Mesendoderm (in vitro differentiated cells): ENCODE data around the gene DNAH7.

ENCODE experiments used
- DNase-seq: peaks from one replicate; pipeline ENCODE4 v3.0.0; 2013
- H2AK5ac ChIP-seq: 2 replicates; pipeline ENCODE4 v1.6.1; 2013; ENCODE audit warnings: low read length, inconsistent platforms
- H2BK120ac ChIP-seq: 2 replicates; pipeline ENCODE4 v1.6.1; 2013; ENCODE audit warnings: low read depth, mild to moderate bottlenecking, low read length, moderate library complexity, mixed read lengths
- H2BK15ac ChIP-seq: replicated peaks from 2 replicates; pipeline ENCODE4 v1.6.1; 2013; ENCODE audit warnings: low read depth, mild to moderate bottlenecking, moderate library complexity
- H2BK5ac ChIP-seq: 2 replicates; pipeline ENCODE4 v1.6.1; 2013; ENCODE audit warnings: low read length, inconsistent platforms
- H3K18ac ChIP-seq: 2 replicates; pipeline ENCODE4 v1.6.1; 2013; ENCODE audit warnings: mild to moderate bottlenecking, low read length, mixed read lengths
- H3K23ac ChIP-seq: one replicate; pipeline ENCODE4 v1.6.1; 2013; ENCODE audit warnings: low read length
- H3K27ac ChIP-seq: 2 replicates; pipeline ENCODE4 v1.5.1; 2013; ENCODE audit warnings: low read depth, mild to moderate bottlenecking, inconsistent platforms, low read length, moderate library complexity
- H3K27me3 ChIP-seq: 2 replicates; pipeline ENCODE4 v1.6.1; 2013; ENCODE audit warnings: low read length, control low read depth, mild to moderate bottlenecking, inconsistent platforms; ENCODE audit not compliant: insufficient read depth, poor library complexity
- H3K36me3 ChIP-seq: 2 replicates; pipeline ENCODE4 v1.6.1; 2013; ENCODE audit warnings: low read length, inconsistent platforms; ENCODE audit not compliant: control insufficient read depth, insufficient read depth
- H3K4ac ChIP-seq: one replicate; pipeline ENCODE4 v1.6.1; 2013; ENCODE audit warnings: low read depth, mild to moderate bottlenecking, low read length, moderate library complexity
- H3K4me1 ChIP-seq: 2 replicates; pipeline ENCODE4 v1.6.1; 2013; ENCODE audit warnings: low read depth, low read length, inconsistent platforms; ENCODE audit not compliant: control insufficient read depth
- H3K4me2 ChIP-seq: 2 replicates; pipeline ENCODE4 v1.6.1; 2013; ENCODE audit warnings: low read length
- H3K4me3 ChIP-seq: 2 replicates; pipeline ENCODE4 v1.5.1; 2013; ENCODE audit warnings: mild to moderate bottlenecking, low read length
- H3K56ac ChIP-seq: one replicate; pipeline ENCODE4 v1.6.1; 2013; ENCODE audit warnings: low read length
- H3K79me1 ChIP-seq: 2 replicates; pipeline ENCODE4 v1.6.1; 2013; ENCODE audit warnings: low read length, inconsistent platforms
- H3K79me2 ChIP-seq: 2 replicates; pipeline ENCODE4 v1.6.1; 2013; ENCODE audit warnings: mild to moderate bottlenecking, low read length; ENCODE audit not compliant: control insufficient read depth, insufficient read depth
- H3K9ac ChIP-seq: 2 replicates; pipeline ENCODE4 v1.6.1; 2013; ENCODE audit warnings: low read length, inconsistent platforms
- H4K5ac ChIP-seq: one replicate; pipeline ENCODE4 v1.6.1; 2013; ENCODE audit warnings: low read length
- H4K8ac ChIP-seq: one replicate; pipeline ENCODE4 v1.6.1; 2013; ENCODE audit warnings: low read depth, mild to moderate bottlenecking, control low read depth, low read length, moderate library complexity
- WGBS: extraction: QIAGEN DNeasy Blood & Tissue Kit; methylation state at CpG from one replicate; pipeline ENCODE4 v1.1.7; 2013; ENCODE audit warnings: low lambda C conversion rate, missing lambda C conversion rate; ENCODE audit not compliant: insufficient coverage; ENCODE audit errors: extremely low coverage; 5-methylcytosine and 5-hydroxymethylcytosine counted together

DNAH7 gene

DNA sequence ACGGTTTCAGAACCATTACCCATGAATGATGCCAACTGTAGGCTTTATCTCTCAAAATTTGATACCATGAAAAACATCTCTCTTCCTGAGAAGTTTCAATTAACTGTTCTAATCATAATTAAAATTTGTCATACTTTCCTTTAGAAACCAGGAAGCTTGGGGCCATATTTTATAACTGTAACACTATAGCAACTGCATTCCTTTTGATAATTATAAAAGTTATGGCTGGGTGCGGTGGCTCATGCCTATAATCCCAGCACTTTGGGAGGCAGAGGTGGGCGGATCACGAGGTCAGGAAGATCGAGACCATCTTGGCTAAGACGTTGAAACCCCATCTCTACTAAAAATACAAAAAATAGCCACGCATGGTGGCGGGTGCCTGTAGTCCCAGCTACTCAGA is 70.6 kb downstream of the DNAH7 start:
- no peak overlapping the region for H2AK5ac ChIP-seq
- no peak overlapping the region for H3K18ac ChIP-seq
- no peak overlapping the region for H3K27ac ChIP-seq
- no peak overlapping the region for H3K23ac ChIP-seq
- H2BK120ac ChIP-seq = no peak overlapping the region
- H3K79me2 ChIP-seq = no peaks in the 10 kb centered on the region
- H2BK5ac ChIP-seq = no peak overlapping the region
- H3K9ac ChIP-seq = no peak overlapping the region
- no peak overlapping the region for H3K4ac ChIP-seq
- no peak overlapping the region for H3K4me3 ChIP-seq
- no peaks in the 10 kb centered on the region for H3K36me3 ChIP-seq
- H3K56ac ChIP-seq = no peak overlapping the region
- H3K27me3 ChIP-seq = no peaks in the 10 kb centered on the region
- H4K5ac ChIP-seq = no peak overlapping the region
- H3K4me1 ChIP-seq = no peaks in the 10 kb centered on the region
- H3K4me2 ChIP-seq = no peak overlapping the region
- no peak for DNase-seq
- no peak overlapping the region for H2BK15ac ChIP-seq
- no peak overlapping the region for H4K8ac ChIP-seq
- no peaks in the 10 kb centered on the region for H3K79me1 ChIP-seq
- no CpG with 5 or more reads among the region's 8 CpGs for WGBS

GRCh38 chr2:195995499-195995898 is 73.1 kb downstream of the DNAH7 start:
- WGBS = no CpG with 5 or more reads among the region's 6 CpGs
- Histone ChIP-seq H2BK5ac (no peak overlapping the region), H4K8ac (no peak overlapping the region)

GRCh38 chr2:195993623-195994022 is 75.0 kb downstream of the DNAH7 start:
- no peaks in the 10 kb centered on the region for H3K27me3 ChIP-seq
- WGBS = no CpG with 5 or more reads among the region's 2 CpGs
- no peaks in the 10 kb centered on the region for H3K79me1 ChIP-seq
- H2AK5ac ChIP-seq = no peak overlapping the region
- no peaks in the 10 kb centered on the region for H3K79me2 ChIP-seq
- H3K23ac ChIP-seq = no peak overlapping the region
- no peak overlapping the region for H2BK120ac ChIP-seq
- no peak overlapping the region for H3K4ac ChIP-seq
- no peaks in the 10 kb centered on the region for H3K4me1 ChIP-seq
- H3K56ac ChIP-seq = no peak overlapping the region
- no peak overlapping the region for H3K9ac ChIP-seq
- no peak overlapping the region for H2BK15ac ChIP-seq
- H4K8ac ChIP-seq = no peak overlapping the region
- no peaks in the 10 kb centered on the region for H3K36me3 ChIP-seq
- H3K4me3 ChIP-seq = no peak overlapping the region
- H2BK5ac ChIP-seq = no peak overlapping the region
- H3K18ac ChIP-seq = no peak overlapping the region
- H4K5ac ChIP-seq = no peak overlapping the region
- H3K4me2 ChIP-seq = no peak overlapping the region
- no peak overlapping the region for H3K27ac ChIP-seq
- no peak for DNase-seq

More at GRCh38 chr2:195995499-195995898, 73.1 kb downstream of the DNAH7 start:
- Histone ChIP-seq H4K5ac (no peak overlapping the region), H3K4ac (no peak overlapping the region), H3K4me3 (no peak overlapping the region), H3K18ac (no peak overlapping the region), H3K4me1 (no peaks in the 10 kb centered on the region), H3K79me2 (no peaks in the 10 kb centered on the region), H3K79me1 (no peaks in the 10 kb centered on the region), H2AK5ac (no peak overlapping the region), H3K23ac (no peak overlapping the region), H2BK15ac (no peak overlapping the region), H3K27me3 (no peaks in the 10 kb centered on the region), H2BK120ac (no peak overlapping the region), H3K4me2 (no peak overlapping the region), H3K27ac (no peak overlapping the region), H3K36me3 (no peaks in the 10 kb centered on the region), H3K9ac (no peak overlapping the region), H3K56ac (no peak overlapping the region)
- DNase-seq = no peak

DNA sequence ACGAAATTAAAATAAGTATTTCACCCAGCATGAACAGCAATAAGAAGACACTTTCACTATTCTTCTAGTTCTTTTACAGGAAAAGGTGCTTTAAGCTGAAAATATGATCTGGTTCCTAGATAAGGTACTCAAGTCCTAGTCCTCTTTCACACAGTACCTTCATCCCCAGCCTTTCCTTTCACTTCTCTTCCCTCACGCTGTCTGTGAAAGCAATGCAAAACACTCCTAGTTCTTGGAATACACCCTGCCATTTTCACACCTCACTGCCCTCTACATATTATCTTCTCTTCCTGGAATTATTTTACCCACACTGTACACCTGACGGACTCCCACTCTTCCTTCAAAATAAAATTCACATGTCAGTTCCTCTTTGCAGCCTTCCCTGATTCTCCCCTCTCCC is 82.9 kb downstream of the DNAH7 start:
- H4K8ac ChIP-seq = no peak overlapping the region
- no CpG with 5 or more reads among the region's 3 CpGs for WGBS
- H3K36me3 ChIP-seq = no peaks in the 10 kb centered on the region
- H3K79me1 ChIP-seq = no peaks in the 10 kb centered on the region
- no peak overlapping the region for H3K18ac ChIP-seq
- no peak overlapping the region for H3K4me2 ChIP-seq
- H2BK120ac ChIP-seq = no peak overlapping the region
- no peak overlapping the region for H3K4me3 ChIP-seq
- DNase-seq = no peak
- no peak overlapping the region for H3K9ac ChIP-seq
- no peak overlapping the region for H4K5ac ChIP-seq
- H3K23ac ChIP-seq = no peak overlapping the region
- H3K4me1 ChIP-seq = no peaks in the 10 kb centered on the region
- no peak overlapping the region for H3K56ac ChIP-seq
- H2BK15ac ChIP-seq = no peak overlapping the region
- no peaks in the 10 kb centered on the region for H3K27me3 ChIP-seq
- H3K79me2 ChIP-seq = no peaks in the 10 kb centered on the region
- H3K27ac ChIP-seq = no peak overlapping the region
- H2AK5ac ChIP-seq = no peak overlapping the region
- H3K4ac ChIP-seq = no peak overlapping the region
- no peak overlapping the region for H2BK5ac ChIP-seq

DNA sequence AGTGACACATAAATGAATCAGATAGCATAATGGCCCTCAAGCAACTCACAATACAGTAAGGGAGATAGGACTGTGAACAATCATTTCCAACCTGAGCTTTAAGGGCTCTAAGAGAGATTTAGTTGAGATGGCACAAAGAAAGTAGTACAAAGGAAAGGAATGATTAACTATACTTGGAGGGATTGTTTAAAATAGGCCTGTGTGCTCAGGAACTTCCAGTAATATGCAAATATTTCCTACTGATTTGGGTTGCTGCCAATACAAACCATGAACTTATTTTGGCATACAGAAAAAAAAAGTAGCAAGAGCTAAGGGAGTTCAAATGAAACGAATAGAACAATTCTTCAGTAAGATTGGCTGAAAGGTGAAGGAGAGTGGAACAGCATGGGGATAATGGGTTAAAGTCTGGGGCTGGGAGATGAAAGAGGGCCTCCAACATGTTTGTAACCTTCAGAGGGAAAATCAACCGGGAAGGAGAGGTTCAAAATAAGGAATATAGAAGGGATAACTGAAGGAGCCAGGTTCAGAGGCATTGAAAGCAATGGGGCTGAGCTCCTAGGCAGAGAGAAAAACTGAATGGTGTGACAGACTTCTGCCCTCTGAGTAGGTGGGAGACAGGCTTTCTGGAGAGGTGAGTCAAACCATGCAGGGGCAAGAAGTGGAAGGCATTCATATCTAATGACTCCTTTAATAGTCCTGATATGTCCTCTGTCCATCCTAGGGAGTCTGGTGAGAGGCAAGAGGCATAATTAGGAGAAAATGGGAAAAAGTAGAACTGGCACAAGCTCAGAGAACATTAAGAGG is 83.5 kb downstream of the DNAH7 start:
- no peak overlapping the region for H3K18ac ChIP-seq
- H3K79me2 ChIP-seq = no peaks in the 10 kb centered on the region
- H3K79me1 ChIP-seq = no peaks in the 10 kb centered on the region
- H3K27ac ChIP-seq = no peak overlapping the region
- H3K4me3 ChIP-seq = no peak overlapping the region
- no peak overlapping the region for H3K23ac ChIP-seq
- no peak overlapping the region for H3K9ac ChIP-seq
- no peak overlapping the region for H4K5ac ChIP-seq
- no peaks in the 10 kb centered on the region for H3K4me1 ChIP-seq
- no peak overlapping the region for H2BK15ac ChIP-seq
- H4K8ac ChIP-seq = no peak overlapping the region
- H2BK5ac ChIP-seq = no peak overlapping the region
- H2BK120ac ChIP-seq = no peak overlapping the region
- H3K4ac ChIP-seq = no peak overlapping the region
- no peak overlapping the region for H2AK5ac ChIP-seq
- no peak overlapping the region for H3K56ac ChIP-seq
- H3K36me3 ChIP-seq = no peaks in the 10 kb centered on the region
- no peaks in the 10 kb centered on the region for H3K27me3 ChIP-seq
- DNase-seq = no peak
- no peak overlapping the region for H3K4me2 ChIP-seq
- no CpG with 5 or more reads among the region's 2 CpGs for WGBS

- Histone ChIP-seq H2BK5ac (no peak overlapping the region), H3K79me2 (no peaks in the 10 kb centered on the region), H3K4me3 (no peak overlapping the region), H2BK15ac (no peak overlapping the region), H3K4ac (no peak overlapping the region), H3K27ac (no peak overlapping the region), H3K4me2 (no peak overlapping the region), H3K18ac (no peak overlapping the region), H2BK120ac (no peak overlapping the region), H3K4me1 (no peaks in the 10 kb centered on the region), H3K36me3 (no peaks in the 10 kb centered on the region), H3K56ac (no peak overlapping the region), H3K23ac (no peak overlapping the region), H3K79me1 (no peaks in the 10 kb centered on the region), H2AK5ac (no peak overlapping the region), H4K5ac (no peak overlapping the region), H3K27me3 (no peaks in the 10 kb centered on the region), H4K8ac (no peak overlapping the region), H3K9ac (no peak overlapping the region)
- no CpG with 5 or more reads among the region's 2 CpGs for WGBS
- DNase-seq = no peak
Observed at GRCh38 chr2:195967336-195967735, 101.3 kb downstream of the DNAH7 start.
